ENCODE measurements around the gene FAU. TPM values are rescaled to one million over a fixed set of nuclear protein-coding genes. Genes with fewer than 3 reads are reported as not detected.

The FAU gene
- polyA plus RNA-seq, 1 of the 3 experiments (the other 2 are of a cell fraction) = 1,210 TPM

GRCh38 chr11:65113839-65114238 is 8.1 kb downstream of the FAU start:
- Histone ChIP-seq H3K27me3 (ENCODE audit: insufficient read depth) (no peaks in the 10 kb centered on the region), H2AFZ (ENCODE audit: low read depth) (no peak overlapping the region), H3K4me1 (ENCODE audit: control insufficient read depth in 1 of 2, insufficient read depth in 2 of 2, low read depth in 1 of 2, low read length in 1 of 2) (peaks cover 14 to 54% of the 10 kb centered on the region in 2 experiments; a peak in 3 of 4 replicates), H3F3A (replicated peaks; ENCODE audit: insufficient read depth) (peaks cover 24% of the 10 kb centered on the region), H3K9me3 (no peaks in the 10 kb centered on the region), H3K27ac (ENCODE audit: low read depth in 2 of 2, low read length in 1 of 2) (peak overlapping the region in 1 of 2 experiments; percentile 89; a peak in 2 of 4 replicates), H3K9ac (no peak overlapping the region), H4K20me1 (ENCODE audit: insufficient read depth) (peaks cover 6% of the 10 kb centered on the region; the same call in 1 of the 2 replicates), H3K36me3 (replicated peaks in 1 of 2; ENCODE audit: control insufficient read depth in 1 of 2, insufficient read depth in 2 of 2, low read length in 1 of 2) (peaks cover 17 to 25% of the 10 kb centered on the region in 2 experiments), H3K4me2 (no peak overlapping the region), H3K4me3 (ENCODE audit: low read depth in 2 of 2, low read length in 1 of 2) (peak overlapping the region in 1 of 2 experiments; percentile 83; a peak in 1 of 4 replicates), H3K9me2 (no peaks in the 10 kb centered on the region), H3K79me2 (ENCODE audit: insufficient read depth) (peaks cover 20% of the 10 kb centered on the region)
- ChIA-PET POLR2A (interaction anchor here (1.9 to 2.9 kb wide), 2 partner anchors 8 to 21 kb away, joined by 5 to 22 read pairs; partner anchors contain the start of genes FAU, MRPL49 and SYVN1), CTCF (interaction anchor here (0.7 to 6.1 kb wide), 13 partner anchors 7 to 801 kb away, joined by 3 to 150 read pairs (median 4); partner anchors contain the start of genes ARL2, CAPN1, FAU and MRPL49)
- TF ChIP-seq GATA2 (CRISPR knock-in tag; IDR thresholded peaks at IDR 0.05) = no peak
- no peak for TF ChIP-seq YY1 (IDR thresholded peaks at IDR 0.05; ENCODE audit: low read depth)
- no peak for TF ChIP-seq FOSL2 (IDR thresholded peaks at IDR 0.05; ENCODE audit: borderline replicate concordance, low read depth)
- TF ChIP-seq MAX (IDR thresholded peaks at IDR 0.05; ENCODE audit: low read depth) = no peak
- TF ChIP-seq RCOR1 (IDR thresholded peaks at IDR 0.05; ENCODE audit: low read length) = no peak
- no peak for TF ChIP-seq CTCF (IDR thresholded peaks at IDR 0.05)
- no peak for TF ChIP-seq USF1 (IDR thresholded peaks at IDR 0.05; ENCODE audit: borderline replicate concordance, low read depth)
- no peak for TF ChIP-seq ZBTB33 (IDR thresholded peaks at IDR 0.05; ENCODE audit: borderline replicate concordance, low read depth)
- TF ChIP-seq RXRA (IDR thresholded peaks at IDR 0.05; ENCODE audit: borderline replicate concordance, low read depth) = no peak
- TF ChIP-seq IRF3 (IDR thresholded peaks at IDR 0.05; ENCODE audit: low read depth, low read length) = no peak
- TF ChIP-seq JUND (IDR thresholded peaks at IDR 0.05) = no peak
- no peak for TF ChIP-seq RAD21 (IDR thresholded peaks at IDR 0.05; ENCODE audit: low read length)
- DNase-seq = no peak
- WGBS (ENCODE audit: low lambda C conversion rate) = 99% methylated on average over 6 of the region's 6 CpGs

Measured in SK-N-SH (cell line).